GM21360 (cell line): ENCODE data around the gene LRIG3.
"Not testable (repeated sequence)": the region's sequence is repeated elsewhere in the genome, so short reads cannot be mapped to it uniquely, and the experiment has no call there.

ENCODE experiments used
- ATAC-seq: cut with Tn5 transposase; IDR thresholded peaks from one replicate; pipeline ENCODE4 v1.9.1; 2021; ENCODE audit warnings: mild to moderate bottlenecking, moderate library complexity; ENCODE audit not compliant: unreplicated experiment

LRIG3 gene

GRCh38 chr12:58905422-58905821, 14.9 kb downstream of the LRIG3 start:
- ATAC-seq: no peak

- not testable (repeated sequence) for ATAC-seq
Measured at GRCh38 chr12:58902726-58903125, 17.6 kb downstream of the LRIG3 start.

DNA sequence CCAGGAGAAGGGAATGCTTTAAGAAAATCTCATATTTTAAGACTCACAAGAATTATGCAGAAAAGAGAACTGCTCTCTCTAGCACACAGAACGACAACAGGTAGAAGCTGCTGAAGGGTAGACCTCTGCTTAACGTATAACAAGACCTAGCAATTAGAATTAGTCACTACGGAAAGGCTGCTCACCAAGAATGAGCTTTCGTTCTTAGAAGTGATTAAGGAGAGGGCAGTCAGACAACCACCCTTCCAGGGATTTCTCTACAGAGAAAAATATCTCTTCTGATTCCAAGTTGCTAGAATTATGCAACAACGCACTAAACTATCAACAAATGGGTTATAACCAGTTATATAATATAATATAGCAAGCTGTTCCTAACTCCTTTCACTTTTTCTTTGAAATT, 18.6 kb downstream of the LRIG3 start:
- ATAC-seq: no peak

DNA sequence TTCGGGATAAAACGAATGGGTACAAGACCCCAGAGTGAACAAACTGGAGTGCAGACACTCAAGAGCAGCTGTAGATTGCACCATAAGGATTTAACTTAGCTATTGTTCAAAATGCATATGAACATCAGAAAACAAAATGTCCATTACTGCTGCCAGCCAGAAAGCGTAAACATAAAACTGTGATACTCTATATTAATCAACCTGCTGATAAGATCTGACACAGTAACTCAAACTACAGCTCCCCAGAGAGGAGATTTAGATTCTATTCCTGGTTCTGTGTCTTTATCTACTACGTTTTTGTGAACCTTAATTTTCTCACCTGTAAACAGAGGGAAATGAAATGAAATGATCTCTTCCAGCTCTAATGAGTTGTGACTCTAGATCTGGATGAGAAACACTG, 22.3 kb downstream of the LRIG3 start:
- ATAC-seq: no peak

DNA sequence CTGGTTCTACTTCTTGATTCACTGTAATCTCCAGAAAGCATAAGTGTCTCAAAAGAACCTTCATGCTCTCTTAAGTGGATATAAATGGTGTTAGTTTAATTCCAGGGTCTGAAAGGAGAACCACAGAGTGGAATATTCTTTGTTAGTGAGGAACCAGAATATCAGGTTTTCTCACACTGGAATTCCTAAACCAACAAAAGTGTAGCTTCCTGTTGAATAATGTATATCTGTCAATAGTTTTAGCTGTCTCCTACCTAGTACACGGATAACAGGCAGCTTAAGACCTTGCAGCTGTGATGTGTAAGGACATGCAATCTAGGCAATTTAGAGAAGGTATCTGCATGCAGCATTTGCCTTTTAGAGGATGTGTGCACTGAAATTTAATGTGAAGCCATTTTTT, 24.0 kb downstream of the LRIG3 start:
- ATAC-seq: no peak

GRCh38 chr12:58895053-58895452, 25.3 kb downstream of the LRIG3 start:
- no peak for ATAC-seq

GRCh38 chr12:58894040-58894439, 26.3 kb downstream of the LRIG3 start:
- ATAC-seq: no peak

DNA sequence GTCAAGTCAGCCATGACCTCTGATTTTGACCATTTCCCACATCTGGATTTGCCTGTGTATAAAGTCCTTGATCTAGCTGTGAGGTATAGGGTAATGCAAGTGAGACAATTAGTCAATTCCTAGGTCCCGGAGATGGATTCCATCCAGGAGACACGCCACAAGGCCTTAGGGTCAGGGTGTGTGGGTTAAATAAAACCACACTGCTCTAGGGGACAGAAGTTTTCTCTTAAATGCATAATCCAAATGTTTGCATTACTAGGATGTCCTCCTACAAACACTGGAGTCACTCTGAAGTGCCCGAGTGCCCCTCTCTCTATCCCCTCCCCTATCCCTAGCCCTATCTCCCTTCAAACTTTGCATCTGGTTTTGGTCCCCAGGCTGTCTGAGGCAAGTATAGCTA, 26.8 kb downstream of the LRIG3 start:
- no peak for ATAC-seq

DNA sequence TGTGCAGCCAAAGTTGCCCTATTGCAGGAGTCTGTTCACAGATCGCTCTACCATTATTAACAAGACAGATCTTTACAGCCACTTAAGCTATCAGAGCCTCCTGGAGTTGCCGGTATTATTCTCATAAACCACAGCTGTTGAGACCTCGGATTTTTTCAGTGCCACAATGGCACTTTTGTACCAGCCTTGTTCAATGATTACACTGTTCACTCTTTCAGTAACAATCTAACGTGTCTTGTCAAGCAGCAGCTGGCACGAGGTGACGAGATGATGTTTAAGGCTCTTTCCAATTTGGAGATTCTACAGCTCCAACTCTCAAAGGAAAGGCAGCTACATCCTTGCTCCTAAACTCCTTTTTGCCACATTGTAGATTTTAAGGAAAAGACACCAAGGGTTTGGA, 30.7 kb downstream of the LRIG3 start:
- ATAC-seq: no peak

GRCh38 chr12:58888131-58888783, 32.0 kb downstream of the LRIG3 start:
- ATAC-seq: no peak

GRCh38 chr12:58887068-58887467, 33.2 kb downstream of the LRIG3 start:
- no peak for ATAC-seq

DNA sequence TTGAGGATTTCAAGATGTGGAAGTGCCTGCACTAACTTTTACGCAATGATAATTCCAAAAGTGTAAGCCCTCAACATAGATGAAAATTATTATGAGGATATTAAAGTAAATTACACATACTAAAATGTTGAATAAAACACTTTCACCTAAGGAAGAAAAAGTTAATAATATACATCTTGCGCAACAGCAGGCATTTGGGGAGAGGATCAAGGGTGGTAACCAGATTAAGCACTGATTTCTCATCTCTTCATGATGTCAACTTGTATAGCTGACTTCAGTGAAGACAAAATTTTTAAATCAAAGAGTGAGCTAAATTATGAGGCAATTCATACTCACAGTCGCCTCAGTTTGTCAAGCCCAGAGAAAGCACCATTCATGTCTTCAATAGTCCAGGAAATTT, 33.8 kb downstream of the LRIG3 start:
- ATAC-seq: no peak

DNA sequence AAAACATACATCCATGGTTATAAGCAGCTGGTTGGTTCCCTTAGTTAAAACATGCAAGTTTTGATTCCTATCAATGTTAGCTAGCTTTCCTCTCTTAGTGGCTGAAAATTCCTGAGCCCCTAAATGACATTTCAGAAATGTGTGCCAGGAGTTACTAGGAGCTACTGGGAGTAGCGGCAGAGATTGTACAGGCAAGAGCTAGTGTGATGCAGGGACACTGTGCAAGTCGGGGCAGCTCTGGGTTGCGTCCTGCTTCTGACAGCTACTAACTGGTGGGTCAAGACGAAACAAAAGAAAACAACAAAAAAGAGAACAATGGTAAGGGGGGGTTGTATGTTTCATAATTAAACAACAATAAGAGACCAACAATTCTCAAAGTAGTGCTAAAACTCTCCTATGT, 35.4 kb downstream of the LRIG3 start:
- ATAC-seq: no peak

GRCh38 chr12:58883576-58884334, 36.5 kb downstream of the LRIG3 start:
- ATAC-seq: no peak

- no peak for ATAC-seq
Measured at GRCh38 chr12:58882826-58883225, 37.5 kb downstream of the LRIG3 start.

DNA sequence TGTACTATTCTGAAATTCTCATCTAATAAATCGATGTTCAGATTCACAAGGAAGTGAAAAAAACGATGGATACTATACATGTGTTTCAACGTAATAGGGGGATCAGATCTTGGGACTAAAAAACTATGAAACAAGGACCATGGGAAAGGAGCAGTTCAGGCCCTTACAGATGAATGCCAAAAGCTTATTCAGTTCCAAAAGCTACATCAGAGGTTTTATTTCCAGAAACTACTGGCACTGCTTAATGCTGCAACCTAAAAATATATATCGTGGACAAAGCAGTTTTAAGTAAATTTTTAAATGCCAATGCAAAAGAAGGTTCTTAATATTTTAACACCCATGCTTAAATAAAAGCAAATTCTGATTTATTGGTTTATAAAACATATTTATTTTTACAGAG, 38.5 kb downstream of the LRIG3 start:
- ATAC-seq: no peak

DNA sequence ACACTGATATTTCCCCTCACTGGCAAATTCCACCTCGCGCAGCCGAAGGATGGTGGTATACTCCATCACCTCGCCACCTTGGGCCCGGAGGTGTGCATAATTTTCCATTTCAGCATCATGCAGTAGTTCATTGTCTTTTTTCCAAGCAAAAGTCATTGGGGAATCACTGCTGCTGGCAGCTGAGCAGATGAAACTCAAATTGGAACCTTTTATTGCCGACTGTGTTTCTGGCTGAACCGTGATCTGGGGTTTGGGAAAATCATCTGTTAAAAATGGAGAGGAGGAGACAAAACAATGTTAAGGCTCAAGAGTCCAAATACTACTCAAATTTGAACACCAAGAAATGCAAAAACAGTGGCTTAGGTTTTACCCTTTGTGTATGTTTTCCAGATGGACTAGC, 39.7 kb downstream of the LRIG3 start:
- ATAC-seq: no peak

DNA sequence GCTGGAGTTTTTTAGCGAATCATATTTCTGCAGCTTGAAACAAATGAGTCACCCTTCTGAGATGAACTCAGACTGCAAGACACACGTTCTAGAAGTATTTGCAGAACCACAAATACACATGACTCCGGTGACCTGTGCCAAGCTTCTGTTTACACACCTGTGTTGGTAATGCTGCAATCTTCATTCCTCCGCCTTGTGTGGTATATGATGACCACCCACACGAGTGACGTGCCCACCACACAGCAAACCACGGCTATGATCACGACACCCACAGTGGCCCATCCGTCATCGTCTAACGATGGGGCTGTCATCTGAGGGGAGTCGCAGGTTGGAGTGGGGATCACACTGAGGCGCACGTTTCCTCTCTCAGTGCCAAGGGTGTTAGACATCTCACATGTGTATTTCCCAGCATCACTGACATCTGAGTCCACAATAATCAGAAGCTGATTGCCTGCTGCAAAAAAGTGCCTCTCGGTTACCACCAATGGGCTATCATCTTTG, 43.0 kb downstream of the LRIG3 start:
- ATAC-seq: no peak

DNA sequence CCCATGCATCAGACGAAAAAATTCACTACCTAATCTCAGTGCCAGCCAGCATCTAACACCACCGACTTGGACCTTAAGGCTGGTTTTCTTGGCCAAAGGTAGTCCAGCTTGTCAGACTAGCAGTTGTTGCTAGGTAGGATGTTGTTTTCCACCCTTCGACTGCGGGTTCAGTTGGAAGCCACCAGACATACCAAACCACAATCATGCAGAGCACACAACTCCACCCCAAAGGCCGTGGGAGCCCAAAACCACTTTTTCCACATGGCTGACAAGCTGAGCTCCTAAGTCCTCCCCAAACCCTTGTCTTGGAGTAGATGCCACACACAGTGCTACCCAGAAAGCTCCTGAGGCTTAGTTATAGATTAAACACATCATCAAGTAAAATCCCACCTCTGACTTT, 46.8 kb downstream of the LRIG3 start:
- ATAC-seq: no peak

GRCh38 chr12:58871556-58871955, 48.7 kb downstream of the LRIG3 start:
- ATAC-seq: no peak

DNA sequence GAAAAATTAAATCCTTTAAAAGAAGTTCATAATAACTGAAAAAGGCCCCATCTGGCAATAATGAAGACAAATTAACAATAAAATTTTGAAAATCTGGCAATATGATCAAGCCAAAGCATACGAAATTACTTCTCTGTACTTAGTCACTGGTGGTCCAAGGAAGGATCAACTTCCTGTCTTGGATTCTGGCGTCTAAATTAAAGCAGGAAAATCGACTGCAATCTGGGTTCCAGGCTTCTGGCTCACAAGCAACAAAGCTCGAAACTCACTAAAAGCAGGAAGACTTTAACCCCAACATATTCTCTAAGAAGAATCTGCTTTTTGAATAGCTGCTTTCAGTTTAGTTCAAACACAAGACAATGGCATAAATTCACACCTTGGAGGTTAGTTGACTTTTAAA, 49.7 kb downstream of the LRIG3 start:
- ATAC-seq: no peak

- ATAC-seq: no peak
Measured at GRCh38 chr12:58860788-58861240, 59.5 kb downstream of the LRIG3 start.
